NT2/D1 (cell line): ENCODE results near the gene LRG1.

ENCODE experiments used
- SUZ12 ChIP-seq: IDR thresholded peaks from 2 replicates; pipeline ENCODE4 v1.6.1; 2011; ENCODE audit not compliant: insufficient read length, insufficient read depth; ENCODE audit errors: extremely low read depth
- YY1 ChIP-seq: IDR thresholded peaks from 2 replicates; pipeline ENCODE4 v1.6.1; 2011; ENCODE audit not compliant: insufficient read length, insufficient read depth
- ZNF274 ChIP-seq: IDR thresholded peaks from 2 replicates; pipeline ENCODE4 v1.6.1; 2011; ENCODE audit warnings: mild to moderate bottlenecking, low read depth, low read length

DNA sequence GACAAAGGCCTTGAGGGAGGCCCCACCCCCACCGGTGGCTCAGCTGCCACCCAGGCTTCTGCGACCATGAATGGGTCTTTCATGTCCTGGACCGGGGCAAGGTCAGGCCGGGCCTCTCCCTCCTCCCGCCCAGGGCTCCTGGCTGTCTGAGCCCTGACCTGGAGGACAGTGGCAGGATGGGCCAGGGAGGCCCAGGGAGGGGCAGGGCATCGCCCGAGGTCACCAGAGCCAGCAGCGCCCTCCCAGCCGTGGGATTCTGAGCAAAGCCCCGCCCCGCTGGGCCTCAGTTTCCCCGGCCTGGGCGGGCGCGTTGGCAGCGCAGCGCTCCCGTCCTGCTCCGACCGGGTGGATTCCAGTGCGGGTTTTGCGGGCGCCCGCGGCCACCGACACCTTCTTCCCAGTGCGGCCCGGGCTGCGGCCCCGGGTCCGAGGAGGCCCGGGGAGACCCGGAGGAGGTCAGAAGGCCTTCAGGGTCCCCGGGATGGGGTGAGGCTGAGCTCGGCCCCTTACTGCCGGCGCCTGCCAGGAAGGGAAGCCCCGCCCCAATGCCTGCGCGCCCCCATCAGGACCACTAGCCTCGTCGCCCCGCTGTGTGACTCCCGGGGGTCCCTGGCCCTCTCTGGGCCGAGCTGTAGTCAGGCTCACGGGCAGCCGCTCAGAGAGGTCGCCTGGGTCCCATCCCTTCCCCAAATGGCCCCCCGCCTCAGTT lies 44.3 kb upstream of the LRG1 start:
- TF ChIP-seq ZNF274 (no peak), YY1 (no peak), SUZ12 (no peak)
